NCI-H187 treated with DMSO at 0.1 percent for 48 hours (cell line): ENCODE results near the gene ZNF223.

Experiments
- DNase-seq: peaks from one replicate; lab custom pipeline; 2025; lab: John Stamatoyannopoulos, UW

Gene ZNF223

DNA sequence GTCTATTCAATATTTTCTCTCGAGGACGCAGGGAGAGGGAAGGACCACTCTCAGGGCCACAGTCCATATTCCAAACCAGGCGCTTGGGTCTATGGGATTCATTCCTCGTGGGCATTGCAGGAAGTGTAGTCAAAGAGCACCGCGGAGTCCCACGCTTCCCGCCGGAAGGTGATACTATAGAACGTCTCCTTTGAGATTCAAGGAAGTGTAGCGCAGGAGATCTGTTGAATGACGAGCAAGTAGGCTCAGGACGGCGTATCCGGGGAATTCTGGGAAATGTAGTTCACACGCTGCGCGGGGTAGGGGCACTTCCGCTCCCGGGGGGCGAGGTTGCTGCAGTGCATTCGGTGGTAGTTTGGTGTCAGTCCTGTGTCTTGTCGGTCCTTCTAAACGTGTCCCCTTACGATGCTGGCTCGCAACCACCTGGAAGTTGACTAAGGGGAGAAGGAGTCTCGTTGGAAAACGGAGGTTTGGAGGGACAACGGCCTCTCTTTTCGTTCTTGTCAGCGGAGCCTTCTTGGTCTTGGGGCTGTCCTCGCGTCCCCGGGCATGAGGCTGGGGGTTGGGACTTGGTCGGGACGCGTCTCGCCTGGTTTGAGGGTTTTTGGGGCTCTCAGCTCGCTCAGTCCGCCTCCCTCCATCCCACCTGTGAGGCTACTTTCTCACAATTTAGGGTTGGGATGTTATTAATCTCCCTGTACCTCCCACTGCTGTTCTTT lies 20.1 kb downstream of the ZNF223 start, which contains the start of gene ZNF284:
ZNF284 (plus strand) TSS at position 336 of the 719 bp plus-strand sequence. CDS start 4,231 bp downstream, outside the sequence.
- DNase-seq, result peak; percentile 89

DNA sequence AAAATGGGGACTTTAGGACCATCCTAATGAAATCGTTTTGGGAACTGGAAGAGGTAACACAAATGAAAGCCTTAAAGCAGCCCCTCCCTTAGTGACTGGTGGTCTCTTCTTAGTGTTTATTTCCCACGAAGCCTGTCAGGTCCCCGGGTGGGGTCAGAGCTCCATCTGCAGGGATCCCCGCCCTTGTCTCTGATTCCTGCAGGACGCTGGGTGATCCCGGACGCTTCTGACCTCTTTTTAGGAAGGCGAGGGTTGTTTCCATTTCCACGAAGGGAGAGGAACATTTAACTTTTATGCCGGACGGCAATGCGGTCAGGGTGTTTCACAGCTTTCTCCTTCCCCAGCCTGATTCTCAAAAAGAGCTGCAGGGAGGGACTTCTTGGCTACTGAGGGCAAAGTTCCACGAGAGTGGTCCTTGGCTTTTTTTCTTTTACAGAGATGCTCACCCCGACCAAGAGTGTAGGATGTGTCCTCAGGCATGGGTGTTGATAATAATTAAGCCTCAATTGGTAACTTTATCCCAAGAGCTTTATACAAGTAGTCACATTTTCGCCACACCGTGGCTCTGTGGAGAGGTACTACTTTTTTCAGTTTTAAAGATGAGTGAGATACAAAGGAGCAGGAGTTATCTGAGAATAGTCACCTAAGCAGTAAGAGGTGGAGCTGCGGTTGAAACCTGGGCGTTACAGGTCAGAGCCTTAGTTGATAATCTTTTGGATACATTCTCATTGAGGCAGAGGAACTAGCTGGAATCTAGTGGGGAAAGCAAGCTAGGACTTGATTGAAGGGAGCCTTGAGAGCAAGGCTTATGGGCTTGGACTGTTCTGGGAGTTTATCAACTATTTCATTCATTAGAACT lies 20.9 kb downstream of the ZNF223 start:
- no peak for DNase-seq

GRCh38 chr19:44076325-44076724 lies 24.5 kb downstream of the ZNF223 start:
- no peak for DNase-seq

DNA sequence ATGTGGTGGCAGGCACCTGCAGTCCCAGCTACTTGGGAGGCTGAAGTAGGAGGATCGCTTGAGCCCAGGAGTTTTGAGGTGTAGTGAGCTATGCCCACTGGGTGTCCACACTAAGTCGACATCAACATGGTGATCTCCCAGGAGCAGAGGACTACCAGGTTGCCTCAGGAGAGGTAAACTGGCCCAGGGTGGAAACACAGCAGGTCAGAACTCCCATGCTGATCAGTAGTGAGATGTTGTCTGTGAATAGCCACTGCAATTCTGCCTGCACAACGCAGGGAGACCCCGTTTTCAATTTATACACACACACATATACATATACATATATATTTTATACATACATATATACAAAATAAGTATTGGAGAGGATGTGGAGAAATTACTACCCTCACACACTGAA lies 40.3 kb downstream of the ZNF223 start:
- DNase-seq, result no peak

DNA sequence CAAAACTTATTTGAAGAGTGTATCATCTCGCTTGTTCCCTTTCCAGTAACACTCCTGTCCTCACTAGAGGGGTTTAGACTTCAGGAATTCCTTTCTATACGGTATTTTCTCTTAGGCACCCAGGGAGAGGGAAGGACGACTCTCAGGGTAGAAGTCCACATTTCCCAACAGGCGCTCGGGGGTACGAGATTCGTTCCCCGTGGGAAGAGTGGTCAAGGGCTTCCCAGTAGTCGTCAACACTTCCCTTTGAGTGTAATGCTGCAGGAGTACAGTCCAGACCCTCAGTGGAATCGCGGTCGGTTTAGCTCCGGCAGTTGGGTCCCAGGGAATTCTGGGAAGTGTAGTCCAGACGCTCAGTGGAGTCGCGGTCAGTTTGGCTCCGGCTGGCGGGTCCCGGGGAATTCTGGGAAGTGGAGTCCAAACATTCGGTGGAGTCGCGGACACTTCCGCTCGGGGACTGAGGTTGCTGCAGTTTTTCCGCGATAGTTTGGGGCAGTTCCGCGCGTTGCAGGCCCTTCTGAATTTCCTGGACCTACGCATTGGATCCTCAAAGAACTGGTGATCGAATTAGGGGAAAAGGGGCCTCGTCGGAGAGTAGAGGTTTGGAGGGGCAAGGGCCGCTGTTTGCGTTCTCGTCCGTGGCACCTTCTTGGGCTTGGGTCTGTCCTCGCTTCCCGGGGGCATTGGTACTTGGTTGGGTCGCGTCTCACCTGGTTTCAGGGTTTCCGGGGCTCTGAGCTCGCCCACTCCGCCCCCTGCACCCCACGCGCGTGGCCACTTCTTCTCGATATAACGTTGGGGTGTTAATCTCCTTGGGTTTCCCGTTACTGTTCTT lies 42.3 kb downstream of the ZNF223 start, which contains the start of gene ZNF224:
ZNF224 (plus strand) TSS at position 431 of the 835 bp plus-strand sequence. CDS start 3,513 bp downstream, outside the sequence.
- peak; percentile 64 for DNase-seq

- DNase-seq, result no peak
Observed at GRCh38 chr19:44107751-44108150, 55.9 kb downstream of the ZNF223 start.

DNA sequence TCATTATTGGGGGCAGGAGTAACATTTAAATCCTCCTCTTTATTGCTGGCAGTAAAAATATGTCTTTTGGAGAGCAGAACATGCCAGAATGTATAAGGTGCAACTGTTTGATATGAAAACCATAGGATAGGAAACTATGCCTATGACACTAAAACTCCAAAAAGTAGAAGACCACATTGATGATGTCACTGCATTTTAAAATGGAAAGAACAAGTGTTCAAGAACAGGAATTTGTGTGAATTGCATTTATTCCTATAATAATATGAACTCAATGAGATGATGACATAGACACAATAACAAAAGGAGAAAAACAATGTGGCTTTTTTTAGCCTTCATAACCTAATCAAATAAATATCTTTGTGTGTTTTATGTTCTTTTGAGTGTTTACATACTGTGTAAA lies 57.6 kb downstream of the ZNF223 start:
- DNase-seq, result no peak

- no peak for DNase-seq
Observed at GRCh38 chr19:44111910-44112463, 60.2 kb downstream of the ZNF223 start.

DNA sequence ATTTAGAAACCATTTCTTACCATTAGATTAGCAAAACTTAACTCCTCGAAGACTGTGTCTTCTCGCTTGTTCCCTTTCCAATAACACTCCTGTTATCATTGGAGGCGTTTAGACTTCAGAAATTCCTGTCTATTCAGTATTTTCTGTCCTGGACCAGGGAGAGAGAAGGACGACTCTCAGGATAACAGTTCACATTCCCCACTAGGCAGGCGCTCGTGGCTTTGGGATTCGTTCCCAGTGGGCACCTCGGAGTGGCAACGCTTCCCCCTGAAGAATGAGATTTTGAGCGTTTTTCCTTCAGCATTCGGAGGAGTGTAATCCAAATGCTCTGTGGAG lies 60.9 kb downstream of the ZNF223 start:
- DNase-seq, result no peak

GRCh38 chr19:44113138-44113783 lies 61.4 kb downstream of the ZNF223 start, which contains the start of gene ZNF225:
TSS of gene ZNF225 (plus strand) at chr19:44113399. CDS start at chr19:44115828, 2,429 bp downstream.
- peak; percentile 98 for DNase-seq

DNA sequence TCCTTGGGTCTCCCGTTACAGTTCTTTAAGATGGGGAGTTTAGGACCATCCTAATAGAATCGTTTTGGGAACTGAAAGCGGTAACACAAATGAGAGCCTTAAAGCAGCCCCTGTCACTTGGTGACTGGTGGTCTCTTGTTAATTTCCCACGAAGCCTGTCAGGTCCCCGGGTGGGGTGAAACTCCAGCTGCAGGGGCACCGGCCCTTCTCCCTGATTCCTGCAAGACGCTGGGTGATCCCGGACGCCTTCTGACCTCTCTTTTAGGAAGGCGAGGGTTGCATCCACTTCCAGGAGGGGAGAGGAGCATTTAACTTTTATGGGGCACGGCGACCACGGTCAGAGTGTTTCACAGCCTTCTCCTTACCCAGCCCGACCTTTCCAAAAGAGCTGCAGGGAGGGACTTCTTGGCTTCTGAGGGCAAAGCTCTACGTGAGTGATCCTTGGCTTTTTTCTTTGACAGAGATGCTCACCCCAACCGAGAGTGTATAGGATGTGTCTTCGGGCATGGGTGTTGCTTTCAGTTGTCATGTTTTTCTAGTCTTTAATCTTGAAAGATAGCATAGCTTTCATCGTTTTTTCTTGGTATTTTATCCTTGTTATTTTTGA lies 62.1 kb downstream of the ZNF223 start:
- DNase-seq, result no peak
